ENCODE results near the gene R3HDM2.

The R3HDM2 gene

DNA sequence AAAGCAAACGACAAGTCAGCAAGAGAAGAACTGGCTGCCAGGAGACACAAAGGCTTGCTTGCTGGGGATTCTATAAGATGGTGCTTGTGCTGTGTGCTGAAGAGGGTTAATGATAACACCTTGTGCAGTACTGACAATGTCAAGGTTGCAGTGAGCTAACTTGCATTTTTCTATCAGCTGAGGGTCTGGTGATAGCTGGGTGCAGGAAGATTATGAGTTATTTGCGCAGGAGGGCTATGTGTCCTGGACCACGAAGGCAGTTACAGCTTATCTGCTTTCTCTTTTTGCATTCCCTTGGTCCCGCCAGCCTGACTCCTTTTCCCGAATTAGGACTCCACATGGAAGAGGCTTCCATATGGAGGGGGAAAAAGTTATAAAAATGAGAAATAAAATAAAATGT is 42.4 kb downstream of the R3HDM2 start:
- H3K9me3 ChIP-seq (ENCODE audit: control insufficient read depth, insufficient read depth, low read depth, low read length): no peaks in the 10 kb centered on the region
- peaks cover 2% of the 10 kb centered on the region; the same call in 1 of the 2 replicates for H3K4me1 ChIP-seq (ENCODE audit: control insufficient read depth, insufficient read depth, low read length)
- no peaks in the 10 kb centered on the region for H3K27me3 ChIP-seq (ENCODE audit: control insufficient read depth, insufficient read depth, low read length)
- peaks cover 6% of the 10 kb centered on the region; the same call in 1 of the 2 replicates for H3K36me3 ChIP-seq (ENCODE audit: control insufficient read depth, insufficient read depth, low read length)
- no peak overlapping the region for H3K27ac ChIP-seq (ENCODE audit: low read depth, low read length)
- H3K9ac ChIP-seq (ENCODE audit: low read length): no peak overlapping the region
- no peak overlapping the region for H3K4me3 ChIP-seq (ENCODE audit: low read depth, low read length)

DNA sequence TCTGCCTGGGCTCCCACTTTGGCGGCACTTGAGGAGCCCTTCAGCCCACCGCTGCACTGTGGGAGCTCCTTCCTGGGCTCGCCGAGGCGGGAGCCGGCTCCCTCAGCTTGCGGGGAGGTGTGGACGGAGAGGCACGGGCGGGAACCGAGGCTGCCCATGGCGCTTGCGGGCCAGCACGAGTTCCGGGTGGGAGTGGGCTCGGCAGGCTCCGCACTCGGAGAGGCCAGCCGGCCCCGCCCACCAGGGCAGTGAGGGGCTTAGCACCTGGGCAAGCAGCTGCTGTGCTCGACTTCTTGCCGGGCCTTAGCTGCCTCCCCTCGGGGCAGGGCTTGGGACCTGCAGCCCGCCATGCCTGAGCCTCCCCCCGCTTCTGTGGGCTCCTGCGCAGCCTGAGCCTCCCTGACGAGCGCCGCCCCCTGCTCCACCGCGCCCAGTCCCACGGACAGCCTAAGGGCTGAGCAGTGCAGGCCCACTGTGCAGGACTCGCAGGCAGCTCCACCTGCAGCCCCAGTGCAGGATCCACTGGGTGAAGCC is 44.6 kb downstream of the R3HDM2 start:
- Histone ChIP-seq H3K9ac (ENCODE audit: low read length) (no peak overlapping the region), H3K27me3 (ENCODE audit: control insufficient read depth, insufficient read depth, low read length) (no peaks in the 10 kb centered on the region), H3K4me3 (ENCODE audit: low read depth, low read length) (no peak overlapping the region), H3K36me3 (ENCODE audit: control insufficient read depth, insufficient read depth, low read length) (peaks cover 3% of the 10 kb centered on the region; the same call in 1 of the 2 replicates), H3K4me1 (ENCODE audit: control insufficient read depth, insufficient read depth, low read length) (peaks cover 2% of the 10 kb centered on the region; the same call in 1 of the 2 replicates), H3K27ac (ENCODE audit: low read depth, low read length) (no peak overlapping the region), H3K9me3 (ENCODE audit: control insufficient read depth, insufficient read depth, low read depth, low read length) (no peaks in the 10 kb centered on the region)

DNA sequence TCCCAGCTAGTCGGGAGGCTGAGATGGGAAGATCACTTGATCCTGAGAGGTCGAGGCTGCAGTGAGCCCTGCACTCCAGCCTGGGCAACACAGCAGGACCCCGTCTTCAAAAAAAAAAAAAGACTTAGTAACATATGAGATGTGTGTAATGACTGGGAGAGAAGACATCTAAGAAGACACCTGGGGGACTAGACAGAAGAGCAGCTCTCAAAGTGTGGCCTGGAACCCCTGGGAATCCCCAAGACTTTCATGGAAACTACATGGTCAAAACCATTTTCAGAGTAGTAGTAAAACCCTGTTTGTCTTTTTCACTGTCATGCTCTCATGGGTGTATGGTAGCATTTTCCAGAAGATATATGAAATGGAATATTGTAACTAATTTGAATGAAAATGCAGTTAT is 45.3 kb downstream of the R3HDM2 start:
- peaks cover 3% of the 10 kb centered on the region; the same call in 1 of the 2 replicates for H3K36me3 ChIP-seq (ENCODE audit: control insufficient read depth, insufficient read depth, low read length)
- H3K4me1 ChIP-seq (ENCODE audit: control insufficient read depth, insufficient read depth, low read length): peaks cover 2% of the 10 kb centered on the region; the same call in 1 of the 2 replicates
- no peaks in the 10 kb centered on the region for H3K27me3 ChIP-seq (ENCODE audit: control insufficient read depth, insufficient read depth, low read length)
- H3K9ac ChIP-seq (ENCODE audit: low read length): no peak overlapping the region
- H3K9me3 ChIP-seq (ENCODE audit: control insufficient read depth, insufficient read depth, low read depth, low read length): no peaks in the 10 kb centered on the region
- H3K4me3 ChIP-seq (ENCODE audit: low read depth, low read length): no peak overlapping the region
- H3K27ac ChIP-seq (ENCODE audit: low read depth, low read length): no peak overlapping the region

DNA sequence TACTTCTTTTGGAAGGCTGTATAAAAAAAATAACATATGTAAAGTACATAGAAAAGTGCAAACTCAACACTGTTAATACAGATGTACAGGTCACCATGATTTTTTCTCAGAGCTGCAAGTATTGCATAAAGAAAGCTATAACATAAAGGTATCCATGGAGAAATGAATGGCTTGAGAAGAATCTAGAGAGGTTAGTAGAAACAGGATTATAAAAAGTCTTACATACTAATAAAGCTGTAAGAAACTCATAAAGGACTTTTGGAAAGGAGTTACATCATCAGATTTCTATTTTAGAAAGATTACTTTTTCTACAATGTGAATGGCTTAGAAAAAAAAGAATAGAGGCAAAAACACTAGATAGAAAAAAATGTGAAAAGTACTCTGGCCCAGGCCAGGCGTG is 46.4 kb downstream of the R3HDM2 start:
- H3K36me3 ChIP-seq (ENCODE audit: control insufficient read depth, insufficient read depth, low read length): peaks cover 3% of the 10 kb centered on the region; the same call in 1 of the 2 replicates
- H3K27me3 ChIP-seq (ENCODE audit: control insufficient read depth, insufficient read depth, low read length): no peaks in the 10 kb centered on the region
- H3K27ac ChIP-seq (ENCODE audit: low read depth, low read length): no peak overlapping the region
- H3K9me3 ChIP-seq (ENCODE audit: control insufficient read depth, insufficient read depth, low read depth, low read length): no peaks in the 10 kb centered on the region
- no peaks in the 10 kb centered on the region for H3K4me1 ChIP-seq (ENCODE audit: control insufficient read depth, insufficient read depth, low read length)
- no peak overlapping the region for H3K9ac ChIP-seq (ENCODE audit: low read length)
- H3K4me3 ChIP-seq (ENCODE audit: low read depth, low read length): no peak overlapping the region

DNA sequence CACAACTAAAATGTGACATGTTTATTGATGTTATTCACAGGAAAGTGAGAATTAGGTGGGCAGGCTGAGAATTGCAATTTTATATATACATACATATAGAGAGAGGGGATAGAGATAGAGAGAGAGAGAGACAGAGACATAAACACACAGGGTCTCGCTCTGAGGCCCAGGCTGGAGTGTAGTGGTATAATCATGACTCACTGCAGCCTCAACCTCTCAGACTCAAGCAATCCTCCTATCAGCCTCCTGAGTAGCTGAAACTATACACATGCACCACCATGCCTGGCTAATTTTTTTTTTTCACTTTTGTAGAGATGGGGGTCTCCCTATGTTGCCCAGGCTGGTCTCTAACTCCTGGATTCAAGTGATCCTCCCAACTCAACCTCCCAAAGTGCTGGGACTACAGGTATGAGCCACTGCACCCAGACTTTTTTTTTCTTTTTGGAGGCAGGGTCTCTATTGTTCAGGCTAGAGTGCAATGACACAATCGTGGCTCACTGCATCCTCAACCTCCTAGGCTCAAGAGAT is 49.1 kb downstream of the R3HDM2 start:
- no peaks in the 10 kb centered on the region for H3K27me3 ChIP-seq (ENCODE audit: control insufficient read depth, insufficient read depth, low read length)
- H3K9ac ChIP-seq (ENCODE audit: low read length): no peak overlapping the region
- peaks cover 7% of the 10 kb centered on the region; the same call in 1 of the 2 replicates for H3K4me1 ChIP-seq (ENCODE audit: control insufficient read depth, insufficient read depth, low read length)
- H3K36me3 ChIP-seq (ENCODE audit: control insufficient read depth, insufficient read depth, low read length): no peaks in the 10 kb centered on the region
- no peaks in the 10 kb centered on the region for H3K9me3 ChIP-seq (ENCODE audit: control insufficient read depth, insufficient read depth, low read depth, low read length)
- no peak overlapping the region for H3K27ac ChIP-seq (ENCODE audit: low read depth, low read length)
- no peak overlapping the region for H3K4me3 ChIP-seq (ENCODE audit: low read depth, low read length)

DNA sequence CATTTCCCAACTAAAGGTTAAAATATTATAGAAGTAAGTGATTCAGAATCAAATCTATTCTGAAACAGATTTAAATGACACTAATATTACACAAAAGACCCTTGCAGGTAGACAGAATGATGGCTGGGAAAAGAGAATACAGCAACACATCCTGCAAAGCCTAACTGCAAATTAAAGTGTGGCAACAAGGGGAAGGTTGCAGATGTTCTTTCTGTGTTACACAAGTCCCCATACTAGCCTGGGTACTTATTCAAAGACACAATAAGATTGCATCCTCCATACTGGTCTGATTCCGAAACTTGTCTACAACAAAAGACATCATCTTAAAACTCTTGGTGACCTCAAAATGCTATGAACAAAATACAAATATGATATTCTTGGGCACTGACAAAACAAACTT is 50.5 kb downstream of the R3HDM2 start:
- Histone ChIP-seq H3K27ac (ENCODE audit: low read depth, low read length) (no peak overlapping the region), H3K9ac (ENCODE audit: low read length) (no peak overlapping the region), H3K27me3 (ENCODE audit: control insufficient read depth, insufficient read depth, low read length) (no peaks in the 10 kb centered on the region), H3K9me3 (ENCODE audit: control insufficient read depth, insufficient read depth, low read depth, low read length) (no peaks in the 10 kb centered on the region), H3K4me1 (ENCODE audit: control insufficient read depth, insufficient read depth, low read length) (peaks cover 7% of the 10 kb centered on the region; the same call in 1 of the 2 replicates), H3K36me3 (ENCODE audit: control insufficient read depth, insufficient read depth, low read length) (no peaks in the 10 kb centered on the region), H3K4me3 (ENCODE audit: low read depth, low read length) (no peak overlapping the region)

DNA sequence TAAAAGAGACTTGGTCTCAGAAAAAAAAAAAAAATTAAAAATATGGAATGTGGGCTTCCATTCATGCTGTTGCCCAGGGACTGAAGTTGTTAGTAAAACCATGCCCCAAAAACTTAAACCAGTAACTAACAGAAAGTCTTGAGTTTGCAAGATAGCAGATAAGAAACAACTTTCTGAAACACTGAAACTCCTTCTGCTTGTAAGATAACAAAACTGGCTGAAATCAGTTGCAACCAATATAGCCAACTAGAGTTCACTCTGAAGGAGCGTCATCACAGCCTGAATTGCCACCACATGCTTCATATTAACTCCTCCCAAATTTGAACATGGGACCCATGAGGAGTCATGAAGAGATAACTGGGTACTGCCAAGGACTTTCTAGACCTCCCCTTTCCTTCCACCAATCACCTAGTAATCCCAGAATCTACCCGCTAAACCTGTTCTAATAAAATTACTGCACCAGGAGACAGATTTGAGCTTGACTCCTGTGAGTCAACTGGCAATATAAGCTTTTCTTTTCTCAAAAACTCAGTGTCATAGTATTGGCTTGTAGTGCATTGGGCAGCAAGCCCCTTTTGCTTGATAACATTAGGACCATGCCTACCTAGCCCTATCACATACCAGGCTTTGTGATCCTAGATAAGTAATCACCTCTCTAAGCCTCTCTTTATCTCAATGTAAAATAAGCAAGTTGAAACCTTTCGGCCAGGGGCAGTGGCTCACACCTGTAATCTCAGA is 53.6 kb downstream of the R3HDM2 start:
- no peak overlapping the region for H3K9ac ChIP-seq (ENCODE audit: low read length)
- H3K4me3 ChIP-seq (ENCODE audit: low read depth, low read length): no peak overlapping the region
- no peak overlapping the region for H3K27ac ChIP-seq (ENCODE audit: low read depth, low read length)
- H3K27me3 ChIP-seq (ENCODE audit: control insufficient read depth, insufficient read depth, low read length): no peaks in the 10 kb centered on the region
- no peaks in the 10 kb centered on the region for H3K36me3 ChIP-seq (ENCODE audit: control insufficient read depth, insufficient read depth, low read length)
- no peaks in the 10 kb centered on the region for H3K9me3 ChIP-seq (ENCODE audit: control insufficient read depth, insufficient read depth, low read depth, low read length)
- peaks cover 7% of the 10 kb centered on the region; the same call in 1 of the 2 replicates for H3K4me1 ChIP-seq (ENCODE audit: control insufficient read depth, insufficient read depth, low read length)

DNA sequence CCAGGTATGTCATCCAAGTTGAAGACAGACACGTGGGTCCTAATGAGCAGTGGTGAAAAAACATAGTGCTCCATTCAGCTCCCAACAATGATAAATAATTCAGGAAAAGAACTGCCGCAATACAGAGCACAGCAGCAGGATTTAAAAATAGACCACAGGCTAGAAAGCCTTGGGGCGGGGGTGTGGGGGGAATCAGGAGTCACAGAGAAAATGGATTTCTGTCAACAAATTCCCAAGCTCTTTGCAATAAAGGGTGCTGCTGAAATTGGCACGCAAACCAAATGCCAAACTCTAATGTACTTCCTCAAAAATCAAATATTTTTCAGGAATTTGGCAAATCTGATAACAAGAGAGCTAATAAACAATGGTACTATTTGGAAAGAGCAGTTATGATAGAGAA is 58.6 kb downstream of the R3HDM2 start:
- Histone ChIP-seq H3K4me3 (ENCODE audit: low read depth, low read length) (no peak overlapping the region), H3K27me3 (ENCODE audit: control insufficient read depth, insufficient read depth, low read length) (no peaks in the 10 kb centered on the region), H3K27ac (ENCODE audit: low read depth, low read length) (no peak overlapping the region), H3K9me3 (ENCODE audit: control insufficient read depth, insufficient read depth, low read depth, low read length) (no peaks in the 10 kb centered on the region), H3K4me1 (ENCODE audit: control insufficient read depth, insufficient read depth, low read length) (0 out of 2 replicates have a peak, but pooled peaks cover 1% of the 10 kb centered on the region), H3K36me3 (ENCODE audit: control insufficient read depth, insufficient read depth, low read length) (no peaks in the 10 kb centered on the region; the same call in 1 of the 2 replicates), H3K9ac (ENCODE audit: low read length) (no peak overlapping the region)

DNA sequence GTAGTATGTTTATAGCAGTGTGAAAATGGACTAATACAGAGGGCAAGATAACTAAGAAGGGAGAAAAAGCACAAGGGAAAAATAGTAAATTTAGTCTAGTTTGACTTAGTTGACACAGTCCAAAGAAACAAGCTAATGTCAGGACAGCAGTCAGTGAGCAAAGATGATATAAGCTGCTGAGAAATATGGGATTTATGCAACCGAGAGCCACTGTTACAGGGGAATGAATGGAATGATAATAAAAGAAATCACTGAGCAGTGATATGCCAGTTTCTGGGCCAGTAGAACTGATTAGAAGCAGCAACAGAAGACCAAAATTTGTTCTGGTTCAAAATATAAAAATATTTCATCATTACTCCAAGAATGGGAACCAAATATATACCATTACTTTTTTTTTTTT is 60.1 kb downstream of the R3HDM2 start:
- Histone ChIP-seq H3K4me3 (ENCODE audit: low read depth, low read length) (no peak overlapping the region), H3K4me1 (ENCODE audit: control insufficient read depth, insufficient read depth, low read length) (no peaks in the 10 kb centered on the region)

DNA sequence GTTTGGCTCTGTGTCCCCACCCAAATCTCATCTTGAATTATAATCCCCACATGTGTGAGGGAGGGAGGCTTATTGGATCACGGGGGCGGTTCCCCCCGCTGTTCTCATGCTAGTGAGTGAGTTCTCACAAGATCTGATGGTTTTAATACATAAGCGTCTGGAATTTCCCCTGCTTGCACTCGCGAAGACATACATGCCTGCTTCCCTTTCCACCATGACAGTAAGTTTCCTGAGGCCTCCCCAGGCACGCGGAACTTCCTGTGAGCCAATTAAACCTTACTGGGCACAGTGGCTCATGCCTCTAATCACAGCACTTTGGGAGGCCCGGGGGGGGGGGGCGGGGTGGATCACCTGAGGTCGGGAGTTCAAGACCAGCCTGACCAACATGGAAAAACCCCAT is 60.8 kb downstream of the R3HDM2 start:
- no peaks in the 10 kb centered on the region for H3K4me1 ChIP-seq (ENCODE audit: control insufficient read depth, insufficient read depth, low read length)
- no peak overlapping the region for H3K9ac ChIP-seq (ENCODE audit: low read length)
- H3K4me3 ChIP-seq (ENCODE audit: low read depth, low read length): no peak overlapping the region
- peaks cover 11% of the 10 kb centered on the region; the same call in 1 of the 2 replicates for H3K9me3 ChIP-seq (ENCODE audit: control insufficient read depth, insufficient read depth, low read depth, low read length)
- H3K27me3 ChIP-seq (ENCODE audit: control insufficient read depth, insufficient read depth, low read length): no peaks in the 10 kb centered on the region
- H3K27ac ChIP-seq (ENCODE audit: low read depth, low read length): no peak overlapping the region
- H3K36me3 ChIP-seq (ENCODE audit: control insufficient read depth, insufficient read depth, low read length): no peaks in the 10 kb centered on the region; the same call in 1 of the 2 replicates

More for the DNA sequence above, 60.1 kb downstream of the R3HDM2 start:
- Histone ChIP-seq H3K9ac (ENCODE audit: low read length) (no peak overlapping the region), H3K9me3 (ENCODE audit: control insufficient read depth, insufficient read depth, low read depth, low read length) (peaks cover 11% of the 10 kb centered on the region; the same call in 1 of the 2 replicates), H3K27me3 (ENCODE audit: control insufficient read depth, insufficient read depth, low read length) (no peaks in the 10 kb centered on the region), H3K27ac (ENCODE audit: low read depth, low read length) (no peak overlapping the region), H3K36me3 (ENCODE audit: control insufficient read depth, insufficient read depth, low read length) (no peaks in the 10 kb centered on the region; the same call in 1 of the 2 replicates)

DNA sequence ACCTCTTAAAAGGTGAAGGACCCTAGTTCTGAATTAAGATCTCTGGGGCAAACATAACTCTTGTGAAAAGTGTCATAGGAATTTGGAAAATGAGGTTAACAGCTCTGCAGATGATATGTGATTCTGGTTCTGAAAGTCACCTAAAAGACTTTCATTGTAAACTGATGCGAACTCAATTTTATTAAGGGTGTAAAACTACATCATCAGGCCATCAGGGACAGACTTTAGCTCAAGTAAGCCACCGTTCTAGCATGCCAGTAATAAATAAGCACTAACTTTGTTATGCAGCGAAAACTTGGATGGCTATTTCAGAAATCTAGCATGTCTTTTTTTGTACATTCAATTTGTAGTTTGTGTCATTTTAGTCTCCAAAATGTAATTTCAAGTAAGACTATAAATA is 61.6 kb downstream of the R3HDM2 start:
- no peaks in the 10 kb centered on the region for H3K4me1 ChIP-seq (ENCODE audit: control insufficient read depth, insufficient read depth, low read length)
- no peaks in the 10 kb centered on the region for H3K27me3 ChIP-seq (ENCODE audit: control insufficient read depth, insufficient read depth, low read length)
- no peak overlapping the region for H3K4me3 ChIP-seq (ENCODE audit: low read depth, low read length)
- no peak overlapping the region for H3K9ac ChIP-seq (ENCODE audit: low read length)
- H3K36me3 ChIP-seq (ENCODE audit: control insufficient read depth, insufficient read depth, low read length): no peaks in the 10 kb centered on the region; the same call in 1 of the 2 replicates
- H3K9me3 ChIP-seq (ENCODE audit: control insufficient read depth, insufficient read depth, low read depth, low read length): peaks cover 11% of the 10 kb centered on the region; the same call in 1 of the 2 replicates
- no peak overlapping the region for H3K27ac ChIP-seq (ENCODE audit: low read depth, low read length)

Measured in HUES6 (cell line).